Measurements from ENCODE around the gene PRELID1. TPM values are rescaled to one million over a fixed set of nuclear protein-coding genes. Genes with fewer than 3 reads are reported as not detected.
A peak's percentile ranks its signal among the peaks of the same experiment; 100 is the strongest.

PRELID1 gene
- polyA plus RNA-seq, 2 donors: 120 to 135 TPM

DNA sequence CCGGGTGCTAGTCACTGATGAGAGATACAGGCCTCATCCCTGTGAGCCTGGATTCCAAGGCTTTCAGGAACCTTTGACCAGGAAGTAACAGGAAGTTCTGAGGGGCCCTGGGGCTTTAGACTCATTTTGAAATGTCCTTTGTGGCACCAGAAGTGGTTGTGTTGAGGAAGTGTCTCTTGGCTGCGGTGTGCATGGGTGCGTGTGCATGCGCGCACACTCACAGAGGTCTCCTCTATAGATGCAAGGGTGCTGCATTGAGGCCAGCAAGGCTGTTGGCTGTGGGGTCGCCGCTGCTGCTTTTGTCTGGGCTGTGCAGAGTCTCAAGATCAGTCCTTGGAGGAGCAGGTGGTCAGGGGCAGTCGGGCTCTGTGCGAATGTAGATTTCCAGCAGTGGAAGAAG, 7.7 kb upstream of the PRELID1 start:
- H3K4me3 ChIP-seq (ENCODE audit: low read depth in 1 of 2, low read length in 2 of 2): no peak overlapping the region
- 86 to 87% methylated on average over 9 of the region's 9 CpGs for WGBS, 2 donors
- H3K36me3 ChIP-seq (ENCODE audit: control insufficient read depth in 2 of 2, insufficient read depth in 2 of 2, low read length in 1 of 2): peaks cover 19 to 33% of the 10 kb centered on the region in 2 donors
- peaks cover 3% of the 10 kb centered on the region in 2 donors for H3K4me1 ChIP-seq (ENCODE audit: control insufficient read depth in 2 of 2, insufficient read depth in 2 of 2, low read length in 1 of 2)
- H3K9me3 ChIP-seq (ENCODE audit: control insufficient read depth in 2 of 2, insufficient read depth in 1 of 2, low read depth in 1 of 2, low read length in 1 of 2): no peaks in the 10 kb centered on the region
- H3K27ac ChIP-seq (ENCODE audit: low read depth in 2 of 2, low read length in 1 of 2): peak overlapping the region in 1 of 2 donors; percentile 8
- no peaks in the 10 kb centered on the region for H3K27me3 ChIP-seq (ENCODE audit: control insufficient read depth in 1 of 2, insufficient read depth in 2 of 2, low read length in 2 of 2)

DNA sequence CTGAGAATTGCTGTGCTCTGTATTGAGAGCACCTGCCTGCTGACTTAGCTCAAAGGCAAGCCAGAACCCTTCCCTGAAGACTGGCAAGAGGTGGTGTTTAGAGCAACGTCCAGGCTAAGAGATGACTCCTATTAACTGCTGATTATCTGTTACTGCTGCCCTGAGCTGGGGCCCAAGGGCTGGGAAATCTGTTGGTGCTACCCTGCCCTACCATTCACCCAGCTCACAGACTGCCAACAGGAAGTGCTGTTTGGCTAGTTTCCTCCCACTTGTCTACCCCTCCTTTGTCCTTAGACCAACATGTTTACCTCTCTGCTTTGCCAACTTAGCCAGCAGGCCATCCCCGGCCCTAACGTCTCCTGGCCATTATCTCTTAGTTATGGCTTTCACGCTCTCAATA, 7.0 kb upstream of the PRELID1 start:
- H3K4me1 ChIP-seq (ENCODE audit: control insufficient read depth in 2 of 2, insufficient read depth in 2 of 2, low read length in 1 of 2): peaks cover 3 to 6% of the 10 kb centered on the region in 2 donors
- no peaks in the 10 kb centered on the region for H3K27me3 ChIP-seq (ENCODE audit: control insufficient read depth in 1 of 2, insufficient read depth in 2 of 2, low read length in 2 of 2)
- H3K27ac ChIP-seq (ENCODE audit: low read depth in 2 of 2, low read length in 1 of 2): peak overlapping the region in 1 of 2 donors; percentile 54
- no peak overlapping the region for H3K4me3 ChIP-seq (ENCODE audit: low read depth in 1 of 2, low read length in 2 of 2)
- H3K9me3 ChIP-seq (ENCODE audit: control insufficient read depth in 2 of 2, insufficient read depth in 1 of 2, low read depth in 1 of 2, low read length in 1 of 2): no peaks in the 10 kb centered on the region
- peaks cover 19 to 33% of the 10 kb centered on the region in 2 donors for H3K36me3 ChIP-seq (ENCODE audit: control insufficient read depth in 2 of 2, insufficient read depth in 2 of 2, low read length in 1 of 2)
- 53% methylated on average over 4 of the region's 4 CpGs for WGBS, 2 donors

DNA sequence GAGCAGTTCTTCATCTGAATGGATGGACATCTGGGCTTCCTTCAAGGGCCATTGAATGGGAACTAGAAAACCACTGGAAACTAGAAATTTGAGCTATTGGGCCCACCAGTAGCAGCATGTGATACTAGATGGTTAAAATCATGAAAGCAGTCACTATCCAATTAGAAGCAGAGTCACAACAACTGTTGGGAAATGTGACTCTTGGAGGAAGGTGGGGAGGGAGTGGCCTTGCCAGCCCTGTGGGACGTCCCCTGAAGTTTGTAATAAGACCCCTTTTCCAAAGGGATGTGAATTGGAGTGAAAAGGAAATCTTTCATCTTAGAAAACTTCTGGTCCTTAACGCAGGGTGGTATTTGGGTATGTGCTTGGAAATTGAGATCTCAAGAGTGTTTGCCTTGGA, 5.7 kb upstream of the PRELID1 start:
- peaks cover 6 to 15% of the 10 kb centered on the region in 2 donors for H3K4me1 ChIP-seq (ENCODE audit: control insufficient read depth in 2 of 2, insufficient read depth in 2 of 2, low read length in 1 of 2)
- no peak overlapping the region for H3K27ac ChIP-seq (ENCODE audit: low read depth in 2 of 2, low read length in 1 of 2)
- no peak overlapping the region for H3K4me3 ChIP-seq (ENCODE audit: low read depth in 1 of 2, low read length in 2 of 2)
- H3K9me3 ChIP-seq (ENCODE audit: control insufficient read depth in 2 of 2, insufficient read depth in 1 of 2, low read depth in 1 of 2, low read length in 1 of 2): no peaks in the 10 kb centered on the region
- peaks cover 12 to 25% of the 10 kb centered on the region in 2 donors for H3K36me3 ChIP-seq (ENCODE audit: control insufficient read depth in 2 of 2, insufficient read depth in 2 of 2, low read length in 1 of 2)
- no peaks in the 10 kb centered on the region for H3K27me3 ChIP-seq (ENCODE audit: control insufficient read depth in 1 of 2, insufficient read depth in 2 of 2, low read length in 2 of 2)
- 87 to 95% methylated on average over 2 of the region's 2 CpGs for WGBS, 2 donors

DNA sequence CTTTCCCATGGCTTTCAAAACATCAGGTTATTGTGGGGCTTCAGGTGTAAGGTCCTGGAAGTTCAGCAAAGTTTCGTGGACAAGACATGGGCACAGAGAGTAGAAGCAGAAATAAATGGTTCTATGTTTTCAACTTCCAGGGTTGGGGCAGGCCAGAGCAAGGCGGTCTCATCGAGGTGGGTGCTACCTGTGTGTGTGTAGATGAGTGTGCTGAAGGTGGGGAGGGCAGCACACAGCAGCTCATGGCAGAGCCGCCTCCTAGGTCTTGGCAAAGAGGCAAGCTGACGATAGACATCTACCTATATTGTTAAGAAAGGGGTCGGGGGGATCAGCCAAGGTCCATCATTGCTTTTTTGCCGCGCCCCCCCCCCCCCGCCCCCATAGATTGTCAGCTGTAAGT, 3.9 kb upstream of the PRELID1 start:
- Histone ChIP-seq H3K27ac (ENCODE audit: low read depth in 2 of 2, low read length in 1 of 2) (peak overlapping the region; percentile 83 to 88), H3K9me3 (ENCODE audit: control insufficient read depth in 2 of 2, insufficient read depth in 1 of 2, low read depth in 1 of 2, low read length in 1 of 2) (no peaks in the 10 kb centered on the region), H3K36me3 (ENCODE audit: control insufficient read depth in 2 of 2, insufficient read depth in 2 of 2, low read length in 1 of 2) (peaks cover 0 to 12% of the 10 kb centered on the region in 2 donors), H3K27me3 (ENCODE audit: control insufficient read depth in 1 of 2, insufficient read depth in 2 of 2, low read length in 2 of 2) (no peaks in the 10 kb centered on the region), H3K4me1 (ENCODE audit: control insufficient read depth in 2 of 2, insufficient read depth in 2 of 2, low read length in 1 of 2) (peaks cover 6 to 15% of the 10 kb centered on the region in 2 donors), H3K4me3 (ENCODE audit: low read depth in 1 of 2, low read length in 2 of 2) (no peak overlapping the region)
- WGBS, 2 donors: 72 to 73% methylated on average over 9 of the region's 9 CpGs

DNA sequence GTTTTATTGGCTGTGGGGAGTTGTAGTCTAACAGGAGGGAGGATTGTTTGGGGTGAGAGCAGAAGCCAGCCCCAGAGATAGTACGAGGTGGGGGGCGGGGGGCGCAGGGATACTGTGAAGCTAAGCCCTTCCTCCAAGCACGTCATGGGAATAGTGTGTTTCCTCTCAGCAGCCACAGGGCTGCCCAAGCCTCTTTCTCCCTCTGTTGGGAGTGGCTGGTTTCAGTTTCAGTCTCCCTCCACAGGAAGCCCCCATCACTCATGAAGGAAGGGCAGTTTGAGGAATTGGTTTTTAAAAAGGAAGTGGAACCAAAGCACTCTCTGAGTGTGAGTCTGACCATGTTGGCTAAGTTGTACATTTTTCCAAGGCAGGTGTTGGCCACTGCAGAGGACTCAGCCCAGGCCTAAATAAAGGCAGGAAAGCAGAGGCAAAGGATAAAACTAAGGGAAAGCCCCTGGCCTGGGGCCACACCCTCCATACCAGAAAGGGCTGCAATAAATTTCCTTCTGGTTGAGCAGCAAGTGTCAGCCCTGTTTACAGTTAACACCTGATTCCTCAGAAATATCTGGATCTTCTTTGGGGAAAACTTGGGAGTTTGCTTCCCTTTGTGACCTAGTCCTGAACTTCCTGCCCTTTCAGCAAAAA, 3.2 kb upstream of the PRELID1 start:
- Histone ChIP-seq H3K27ac (ENCODE audit: low read depth in 2 of 2, low read length in 1 of 2) (peak overlapping the region; percentile 78 to 88), H3K9me3 (ENCODE audit: control insufficient read depth in 2 of 2, insufficient read depth in 1 of 2, low read depth in 1 of 2, low read length in 1 of 2) (no peaks in the 10 kb centered on the region), H3K4me1 (ENCODE audit: control insufficient read depth in 2 of 2, insufficient read depth in 2 of 2, low read length in 1 of 2) (peaks cover 6 to 15% of the 10 kb centered on the region in 2 donors), H3K27me3 (ENCODE audit: control insufficient read depth in 1 of 2, insufficient read depth in 2 of 2, low read length in 2 of 2) (no peaks in the 10 kb centered on the region), H3K4me3 (ENCODE audit: low read depth in 1 of 2, low read length in 2 of 2) (no peak overlapping the region), H3K36me3 (ENCODE audit: control insufficient read depth in 2 of 2, insufficient read depth in 2 of 2, low read length in 1 of 2) (peaks cover 0 to 5% of the 10 kb centered on the region in 2 donors)
- 11 to 24% methylated on average over 4 of the region's 4 CpGs for WGBS, 2 donors

DNA sequence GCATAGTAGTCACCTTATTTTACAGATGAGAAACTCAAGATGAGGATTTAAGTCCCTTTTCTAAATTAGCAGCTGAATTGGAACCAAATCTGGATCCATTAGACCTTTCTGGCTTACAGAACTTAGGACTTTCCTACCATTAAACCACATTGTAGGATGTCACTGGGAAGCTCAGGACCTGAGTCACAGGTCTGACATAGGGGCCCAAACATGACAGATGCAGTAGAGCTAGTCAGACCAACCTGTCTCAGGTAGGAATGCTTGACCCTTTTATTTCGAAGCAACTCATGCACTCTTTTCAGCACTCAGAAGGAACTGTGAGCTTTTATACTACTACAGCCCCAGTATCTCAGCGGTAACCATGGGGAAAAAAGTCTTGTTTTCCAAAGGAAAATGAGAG, 2.6 kb upstream of the PRELID1 start:
- Histone ChIP-seq H3K9me3 (ENCODE audit: control insufficient read depth in 2 of 2, insufficient read depth in 1 of 2, low read depth in 1 of 2, low read length in 1 of 2) (no peaks in the 10 kb centered on the region), H3K4me3 (ENCODE audit: low read depth in 1 of 2, low read length in 2 of 2) (no peak overlapping the region), H3K27ac (ENCODE audit: low read depth in 2 of 2, low read length in 1 of 2) (peak overlapping the region; percentile 88 to 99), H3K36me3 (ENCODE audit: control insufficient read depth in 2 of 2, insufficient read depth in 2 of 2, low read length in 1 of 2) (peaks cover 0 to 3% of the 10 kb centered on the region in 2 donors), H3K4me1 (ENCODE audit: control insufficient read depth in 2 of 2, insufficient read depth in 2 of 2, low read length in 1 of 2) (peaks cover 6 to 15% of the 10 kb centered on the region in 2 donors), H3K27me3 (ENCODE audit: control insufficient read depth in 1 of 2, insufficient read depth in 2 of 2, low read length in 2 of 2) (no peaks in the 10 kb centered on the region)
- 72 to 80% methylated on average over 2 of the region's 2 CpGs for WGBS, 2 donors

DNA sequence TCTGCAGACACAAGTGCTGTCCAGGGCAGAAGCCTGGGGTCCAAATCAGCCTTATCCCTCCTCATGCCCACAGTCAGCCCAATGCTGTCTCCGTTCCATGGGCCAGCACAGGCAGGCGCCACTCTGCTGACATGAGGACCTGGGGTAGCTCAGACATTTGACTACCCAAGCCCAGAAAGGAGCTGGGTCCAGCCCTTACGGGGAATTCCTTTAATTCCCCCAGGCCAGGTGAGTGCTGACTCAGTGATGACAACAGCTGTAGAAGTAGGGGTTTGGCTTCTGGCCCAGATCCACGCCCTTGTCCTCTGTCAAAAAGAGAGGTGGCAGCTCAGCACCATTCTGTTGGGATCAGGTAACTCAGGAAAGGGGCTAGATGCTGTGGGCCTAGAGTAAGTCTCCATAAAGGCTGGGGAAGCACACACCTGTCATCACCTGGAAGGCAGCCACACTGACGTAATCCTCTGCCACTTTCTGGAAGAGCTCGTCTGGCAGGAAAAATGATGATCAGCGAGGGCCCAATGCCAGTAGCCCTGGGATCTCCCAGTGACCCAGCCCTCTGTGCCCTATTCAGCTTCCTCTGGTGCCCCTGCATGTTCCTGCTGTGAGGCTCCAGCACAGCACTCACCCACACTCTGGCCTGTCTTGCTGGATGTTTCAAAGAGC, 2.0 kb upstream of the PRELID1 start:
- H3K27ac ChIP-seq (ENCODE audit: low read depth in 2 of 2, low read length in 1 of 2): peak overlapping the region; percentile 88 to 99
- peaks cover 0 to 2% of the 10 kb centered on the region in 2 donors for H3K36me3 ChIP-seq (ENCODE audit: control insufficient read depth in 2 of 2, insufficient read depth in 2 of 2, low read length in 1 of 2)
- H3K4me3 ChIP-seq (ENCODE audit: low read depth in 1 of 2, low read length in 2 of 2): peak overlapping the region; percentile 90 to 94
- H3K27me3 ChIP-seq (ENCODE audit: control insufficient read depth in 1 of 2, insufficient read depth in 2 of 2, low read length in 2 of 2): no peaks in the 10 kb centered on the region
- H3K4me1 ChIP-seq (ENCODE audit: control insufficient read depth in 2 of 2, insufficient read depth in 2 of 2, low read length in 1 of 2): peaks cover 6 to 15% of the 10 kb centered on the region in 2 donors
- H3K9me3 ChIP-seq (ENCODE audit: control insufficient read depth in 2 of 2, insufficient read depth in 1 of 2, low read depth in 1 of 2, low read length in 1 of 2): no peaks in the 10 kb centered on the region
- WGBS, 2 donors: 38 to 45% methylated on average over 7 of the region's 7 CpGs

DNA sequence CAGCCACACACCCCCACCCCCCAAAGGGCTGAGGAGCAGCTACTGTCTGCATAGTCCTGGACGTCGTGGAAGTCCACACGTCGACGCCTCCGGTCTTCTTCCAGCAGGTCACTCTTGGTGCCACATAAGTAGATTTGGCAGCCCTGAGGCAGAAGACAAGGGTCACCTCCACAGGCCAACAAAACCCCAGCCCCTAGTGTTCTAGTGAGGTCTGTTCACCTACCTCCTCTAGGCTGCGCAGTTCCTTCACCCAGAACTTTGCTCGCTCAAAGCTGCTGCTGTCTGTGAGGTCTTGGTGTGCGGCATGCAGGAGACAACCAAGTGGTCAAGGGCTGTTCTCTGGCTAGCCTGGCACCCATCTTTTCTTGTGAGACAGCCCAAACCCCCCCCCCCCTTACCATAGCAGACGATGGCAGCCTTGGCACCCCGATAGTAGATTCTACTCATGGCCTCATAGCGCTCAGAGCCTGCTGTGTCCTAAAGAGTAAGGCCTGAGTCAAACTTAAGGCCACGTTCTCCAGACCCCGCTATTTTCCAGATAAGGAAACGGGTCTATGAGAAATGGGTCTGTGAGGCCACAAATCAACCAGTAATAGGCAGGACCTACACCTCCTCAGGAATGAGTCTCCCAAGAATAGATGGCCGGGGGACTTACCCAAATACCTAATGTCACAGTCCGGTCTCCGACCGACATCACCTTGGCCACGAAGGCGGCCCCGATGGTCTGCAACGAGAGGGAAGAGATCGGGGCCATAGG, 1.1 kb upstream of the PRELID1 start:
- Histone ChIP-seq H3K36me3 (ENCODE audit: control insufficient read depth in 2 of 2, insufficient read depth in 2 of 2, low read length in 1 of 2) (peaks cover 0 to 8% of the 10 kb centered on the region in 2 donors), H3K4me3 (ENCODE audit: low read depth in 1 of 2, low read length in 2 of 2) (peak overlapping the region; percentile 90 to 94), H3K4me1 (ENCODE audit: control insufficient read depth in 2 of 2, insufficient read depth in 2 of 2, low read length in 1 of 2) (peaks cover 6 to 15% of the 10 kb centered on the region in 2 donors), H3K9me3 (ENCODE audit: control insufficient read depth in 2 of 2, insufficient read depth in 1 of 2, low read depth in 1 of 2, low read length in 1 of 2) (no peaks in the 10 kb centered on the region), H3K27ac (ENCODE audit: low read depth in 2 of 2, low read length in 1 of 2) (peak overlapping the region; percentile 88 to 99), H3K27me3 (ENCODE audit: control insufficient read depth in 1 of 2, insufficient read depth in 2 of 2, low read length in 2 of 2) (no peaks in the 10 kb centered on the region)
- 24 to 31% methylated on average over 24 of the region's 24 CpGs for WGBS, 2 donors

DNA sequence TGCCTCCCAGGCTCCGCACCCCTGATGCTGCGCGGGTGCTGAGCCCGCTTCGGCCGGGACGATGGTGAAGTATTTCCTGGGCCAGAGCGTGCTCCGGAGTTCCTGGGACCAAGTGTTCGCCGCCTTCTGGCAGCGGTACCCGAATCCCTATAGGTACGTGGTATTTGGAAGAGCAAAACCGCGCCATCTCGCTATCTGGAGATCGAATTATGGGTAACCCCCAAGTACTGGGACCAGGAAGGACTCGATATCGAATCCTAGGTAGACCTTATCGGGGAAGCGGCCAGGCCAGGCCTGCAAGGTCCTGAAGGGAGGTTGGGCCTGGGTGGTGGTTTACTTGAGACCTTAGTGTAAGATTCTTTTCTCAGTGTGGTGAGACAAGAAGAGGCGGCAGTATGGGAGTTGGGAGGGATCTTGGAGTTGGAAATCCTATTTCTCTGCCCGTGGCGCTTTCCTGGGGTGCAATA, 359 bp downstream of the PRELID1 start:
- Histone ChIP-seq H3K27ac (ENCODE audit: low read depth in 2 of 2, low read length in 1 of 2) (peak overlapping the region; percentile 88 to 99), H3K4me1 (ENCODE audit: control insufficient read depth in 2 of 2, insufficient read depth in 2 of 2, low read length in 1 of 2) (peaks cover 6 to 15% of the 10 kb centered on the region in 2 donors), H3K9me3 (ENCODE audit: control insufficient read depth in 2 of 2, insufficient read depth in 1 of 2, low read depth in 1 of 2, low read length in 1 of 2) (no peaks in the 10 kb centered on the region), H3K27me3 (ENCODE audit: control insufficient read depth in 1 of 2, insufficient read depth in 2 of 2, low read length in 2 of 2) (no peaks in the 10 kb centered on the region), H3K4me3 (ENCODE audit: low read depth in 1 of 2, low read length in 2 of 2) (peak overlapping the region; percentile 90 to 94), H3K36me3 (ENCODE audit: control insufficient read depth in 2 of 2, insufficient read depth in 2 of 2, low read length in 1 of 2) (peaks cover 0 to 11% of the 10 kb centered on the region in 2 donors)
- WGBS, 2 donors: 1% methylated on average over 25 of the region's 25 CpGs
